MM.1S (cell line): ENCODE measurements around the gene PYCARD.

ENCODE experiments used
- DNase-seq: peaks from one replicate; pipeline ENCODE4 v3.0.0-alpha.2; 2015
- H2AFZ ChIP-seq: fragments of 300-600 bp; sonication (generic); 2 replicates; pipeline ENCODE4 v1.6.0; 2016; ENCODE audit warnings: antibody characterized with exemption, low read length
- H3F3A ChIP-seq: fragments of 300-600 bp; sonication (generic); 2 replicates; pipeline ENCODE4 v1.6.1; 2016; ENCODE audit warnings: mild to moderate bottlenecking, antibody characterized with exemption, low read length, moderate library complexity, mixed read lengths; ENCODE audit not compliant: insufficient read depth
- H3K27ac ChIP-seq: fragments of 300-600 bp; sonication (generic); 2 replicates; pipeline ENCODE4 v1.5.1; 2016; ENCODE audit warnings: mild to moderate bottlenecking, low read length
- H3K27me3 ChIP-seq: fragments of 300-600 bp; sonication (generic); replicated peaks from 2 replicates; pipeline ENCODE4 v1.6.0; 2016; ENCODE audit warnings: low read length; ENCODE audit not compliant: insufficient read depth
- H3K36me3 ChIP-seq: fragments of 300-600 bp; sonication (generic); replicated peaks from 2 replicates; pipeline ENCODE4 v1.6.1; 2016; ENCODE audit warnings: mild to moderate bottlenecking, low read length, mixed read lengths; ENCODE audit not compliant: insufficient read depth
- H3K4me1 ChIP-seq: fragments of 300-600 bp; sonication (generic); 2 replicates; pipeline ENCODE4 v1.6.1; 2016; ENCODE audit warnings: low read length, mixed read lengths
- H3K4me2 ChIP-seq: fragments of 300-600 bp; sonication (generic); 2 replicates; pipeline ENCODE4 v1.6.0; 2016; ENCODE audit warnings: low read depth, low read length
- H3K4me3 ChIP-seq: fragments of 300-600 bp; sonication (generic); 2 replicates; pipeline ENCODE4 v1.5.1; 2016; ENCODE audit warnings: low read length, mixed read lengths
- H3K79me2 ChIP-seq: fragments of 300-600 bp; sonication (generic); 2 replicates; pipeline ENCODE4 v1.6.1; 2016; ENCODE audit warnings: mixed run types, low read length, mixed read lengths
- H3K9ac ChIP-seq: fragments of 300-600 bp; sonication (generic); 2 replicates; pipeline ENCODE4 v1.6.1; 2016; ENCODE audit warnings: low read length, mixed read lengths
- H3K9me2 ChIP-seq: fragments of 300-600 bp; sonication (generic); replicated peaks from 2 replicates; pipeline ENCODE4 v1.6.1; 2016; ENCODE audit warnings: mild to moderate bottlenecking, low read length, mixed read lengths; ENCODE audit not compliant: insufficient read depth
- H3K9me3 ChIP-seq: fragments of 300-600 bp; sonication (generic); replicated peaks from 2 replicates; pipeline ENCODE4 v1.6.1; 2016; ENCODE audit warnings: mild to moderate bottlenecking, low read length, mixed read lengths; ENCODE audit not compliant: insufficient read depth
- H4K20me1 ChIP-seq: fragments of 300-600 bp; sonication (generic); 2 replicates; pipeline ENCODE4 v1.6.1; 2016; ENCODE audit warnings: mild to moderate bottlenecking, low read length, moderate library complexity, mixed read lengths; ENCODE audit not compliant: insufficient read depth
- CTCF ChIP-seq: fragments of 300-600 bp; sonication (generic); IDR thresholded peaks from 2 replicates; pipeline ENCODE4 v1.5.1; 2016; ENCODE audit warnings: antibody characterized with exemption, low read length, mixed read lengths
- EZH2 ChIP-seq: fragments of 300-600 bp; sonication (generic); optimal IDR thresholded peaks from 2 replicates; pipeline ENCODE3; 2017; ENCODE audit warnings: low read depth, mild to moderate bottlenecking, antibody characterized with exemption, low read length, mixed read lengths
- EZH2phosphoT487 ChIP-seq: fragments of 300-600 bp; sonication (generic); IDR thresholded peaks from 2 replicates; pipeline ENCODE4 v1.6.1; 2018; ENCODE audit warnings: antibody characterized with exemption, low read length

PYCARD gene

GRCh38 chr16:31223044-31223443 is 20.5 kb upstream of the PYCARD start:
- Histone ChIP-seq H3K9ac (no peak overlapping the region), H3K4me1 (no peaks in the 10 kb centered on the region), H3K9me3 (no peaks in the 10 kb centered on the region), H2AFZ (no peak overlapping the region), H3K4me3 (no peak overlapping the region), H3K27ac (no peak overlapping the region), H3K79me2 (no peaks in the 10 kb centered on the region), H4K20me1 (no peaks in the 10 kb centered on the region), H3K4me2 (no peak overlapping the region), H3K9me2 (no peaks in the 10 kb centered on the region), H3F3A (no peaks in the 10 kb centered on the region), H3K36me3 (no peaks in the 10 kb centered on the region), H3K27me3 (peaks cover 10% of the 10 kb centered on the region)
- TF ChIP-seq EZH2 (no peak), CTCF (no peak), EZH2phosphoT487 (no peak)
- DNase-seq = no peak

DNA sequence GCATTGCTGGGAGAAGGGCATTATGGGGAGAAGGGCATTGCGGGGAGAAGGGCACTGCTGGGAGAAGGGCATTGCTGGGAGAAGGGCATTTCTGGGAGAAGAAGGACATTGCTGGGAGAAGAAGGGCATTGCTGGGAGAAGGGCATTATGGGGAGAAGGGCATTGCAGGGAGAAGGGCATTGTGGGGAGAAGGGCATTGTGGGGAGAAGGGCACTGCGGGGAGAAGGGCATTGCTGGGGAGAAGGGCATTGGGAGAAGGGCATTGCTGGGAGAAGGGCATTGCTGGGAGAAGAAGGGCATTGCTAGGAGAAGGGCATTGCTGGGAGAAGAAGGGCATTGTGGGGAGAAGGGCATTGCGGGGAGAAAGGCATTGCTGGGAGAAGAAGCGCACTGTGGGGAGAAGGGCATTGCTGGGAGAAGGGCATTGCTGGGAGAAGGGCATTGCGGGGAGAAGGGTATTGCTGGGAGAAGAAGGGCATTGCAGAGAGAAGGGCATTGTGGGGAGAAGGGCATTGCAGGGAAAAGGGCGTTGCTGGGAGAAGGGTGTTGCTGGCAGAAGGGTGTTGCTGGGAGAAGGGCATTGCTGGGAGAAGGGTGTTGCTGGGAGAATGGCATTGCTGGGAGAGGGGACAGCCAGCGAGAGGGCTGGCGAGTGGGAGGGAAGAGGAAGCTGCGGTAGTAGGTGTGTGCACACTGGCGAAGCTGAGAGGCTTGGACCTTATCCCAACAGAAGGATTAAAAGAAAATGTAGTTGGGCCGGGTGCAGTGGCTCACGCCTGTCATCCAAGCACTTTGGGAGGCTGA is 19.0 kb upstream of the PYCARD start:
- TF ChIP-seq CTCF (no peak), EZH2phosphoT487 (no peak), EZH2 (no peak)
- Histone ChIP-seq H3K9me3 (no peaks in the 10 kb centered on the region), H3K36me3 (no peaks in the 10 kb centered on the region), H3F3A (no peaks in the 10 kb centered on the region), H3K27ac (no peak overlapping the region), H3K27me3 (peaks cover 15% of the 10 kb centered on the region), H3K4me2 (peak overlapping the region; percentile 54; the same call in 1 of the 2 replicates), H3K79me2 (no peaks in the 10 kb centered on the region), H3K9ac (no peak overlapping the region), H3K4me3 (peak overlapping the region; percentile 42; the same call in 1 of the 2 replicates), H2AFZ (peak overlapping the region; percentile 69), H3K4me1 (no peaks in the 10 kb centered on the region), H3K9me2 (no peaks in the 10 kb centered on the region), H4K20me1 (no peaks in the 10 kb centered on the region)
- DNase-seq = no peak

- H3K27ac ChIP-seq = no peak overlapping the region
- H3K4me3 ChIP-seq = no peak overlapping the region
- no peaks in the 10 kb centered on the region for H3F3A ChIP-seq
- H3K79me2 ChIP-seq = no peaks in the 10 kb centered on the region
- peaks cover 30% of the 10 kb centered on the region for H3K27me3 ChIP-seq
- TF ChIP-seq CTCF (no peak), EZH2phosphoT487 (no peak), EZH2 (no peak)
- no peaks in the 10 kb centered on the region for H3K9me3 ChIP-seq
- no peaks in the 10 kb centered on the region for H3K36me3 ChIP-seq
- peaks cover 1% of the 10 kb centered on the region; the same call in 1 of the 2 replicates for H3K4me1 ChIP-seq
- no peak overlapping the region for H3K4me2 ChIP-seq
- H2AFZ ChIP-seq = no peak overlapping the region
- DNase-seq = no peak
- no peaks in the 10 kb centered on the region for H4K20me1 ChIP-seq
- no peak overlapping the region for H3K9ac ChIP-seq
- H3K9me2 ChIP-seq = no peaks in the 10 kb centered on the region
Measured at GRCh38 chr16:31219154-31219741, 16.7 kb upstream of the PYCARD start.
